Stromal cell of bone marrow (primary cell): ENCODE measurements around the gene OR51V1.
"Not testable (repeated sequence)": the region's sequence is repeated elsewhere in the genome, so short reads cannot be mapped to it uniquely, and the experiment has no call there.

Experiments
- DNase-seq: peaks from one replicate; pipeline ENCODE4 v3.0.0-alpha.2; 2012; ENCODE audit warnings: low read depth

The OR51V1 gene

GRCh38 chr11:5200582-5200981, at the start of gene OR51V1:
TSS of gene OR51V1 (minus strand) at chr11:5200682. CDS start at chr11:5200682, 0 bp downstream.
- no peak for DNase-seq

GRCh38 chr11:5249807-5250396, 49.4 kb upstream of the OR51V1 start, which contains the start of gene HBG1:
TSS of gene HBG1 (minus strand) at chr11:5249857. CDS start at chr11:5249804, 53 bp downstream.
- peak; percentile 6 for DNase-seq

- DNase-seq = not testable (repeated sequence)
These were observed 48.0 kb upstream of the OR51V1 start for GRCh38 chr11:5248498-5248897.

GRCh38 chr11:5247472-5248192, 47.1 kb upstream of the OR51V1 start:
- DNase-seq = no peak

- DNase-seq = no peak
These were observed 46.4 kb upstream of the OR51V1 start for GRCh38 chr11:5246772-5247471.

- no peak for DNase-seq
These were observed 44.7 kb upstream of the OR51V1 start for GRCh38 chr11:5245155-5245554.

GRCh38 chr11:5243816-5244180, 43.3 kb upstream of the OR51V1 start:
- DNase-seq = no peak

GRCh38 chr11:5242933-5243815, 42.7 kb upstream of the OR51V1 start:
- peak; percentile 1 for DNase-seq

GRCh38 chr11:5242208-5242607, 41.7 kb upstream of the OR51V1 start:
- no peak for DNase-seq

- no peak for DNase-seq
These were observed 41.0 kb upstream of the OR51V1 start for GRCh38 chr11:5241458-5241857.

GRCh38 chr11:5240458-5240857, 40.0 kb upstream of the OR51V1 start:
- DNase-seq = no peak

- DNase-seq = no peak
These were observed 39.6 kb upstream of the OR51V1 start for GRCh38 chr11:5240056-5240455.

- no peak for DNase-seq
These were observed 38.6 kb upstream of the OR51V1 start for GRCh38 chr11:5239046-5239445.

- no peak for DNase-seq
These were observed 38.0 kb upstream of the OR51V1 start for GRCh38 chr11:5238486-5238885.

GRCh38 chr11:5237420-5237819, 36.9 kb upstream of the OR51V1 start:
- no peak for DNase-seq

- no peak for DNase-seq
These were observed 35.0 kb upstream of the OR51V1 start for GRCh38 chr11:5235364-5236095.

GRCh38 chr11:5234381-5234834, 33.9 kb upstream of the OR51V1 start, which contains the start of gene HBD:
TSS of gene HBD (minus strand) at chr11:5234483. CDS start at chr11:5234433, 50 bp downstream.
- peak; percentile 8 for DNase-seq

- no peak for DNase-seq
These were observed 32.8 kb upstream of the OR51V1 start for GRCh38 chr11:5233307-5233706.

GRCh38 chr11:5232821-5233220, 32.3 kb upstream of the OR51V1 start:
- DNase-seq = no peak

GRCh38 chr11:5232176-5232575, 31.7 kb upstream of the OR51V1 start:
- no peak for DNase-seq

- no peak for DNase-seq
These were observed 30.6 kb upstream of the OR51V1 start for GRCh38 chr11:5231111-5231510.
